Measurements from ENCODE around the gene RUBCN.
"Not testable (repeated sequence)": the region's sequence is repeated elsewhere in the genome, so short reads cannot be mapped to it uniquely, and the experiment has no call there.

RUBCN gene

DNA sequence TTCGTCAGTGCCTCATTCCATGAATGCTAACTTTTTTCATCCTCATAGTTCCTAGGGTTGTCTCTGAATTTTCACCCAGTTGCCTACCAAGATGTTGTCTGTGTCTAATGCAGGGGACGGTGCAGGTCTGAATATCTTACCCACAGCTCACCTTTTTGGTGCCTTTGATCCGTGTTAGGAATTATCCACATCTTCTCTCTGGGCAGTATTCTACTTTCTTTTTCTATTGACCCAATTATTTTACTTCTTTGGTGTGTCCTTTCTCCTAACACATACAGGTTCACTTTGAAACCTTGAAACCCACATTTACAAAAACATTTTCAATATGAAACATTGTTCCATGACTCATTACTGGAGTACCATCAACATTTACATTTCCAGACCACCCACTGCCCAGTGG, 80.6 kb downstream of the RUBCN start:
- not testable (repeated sequence) for DNase-seq

DNA sequence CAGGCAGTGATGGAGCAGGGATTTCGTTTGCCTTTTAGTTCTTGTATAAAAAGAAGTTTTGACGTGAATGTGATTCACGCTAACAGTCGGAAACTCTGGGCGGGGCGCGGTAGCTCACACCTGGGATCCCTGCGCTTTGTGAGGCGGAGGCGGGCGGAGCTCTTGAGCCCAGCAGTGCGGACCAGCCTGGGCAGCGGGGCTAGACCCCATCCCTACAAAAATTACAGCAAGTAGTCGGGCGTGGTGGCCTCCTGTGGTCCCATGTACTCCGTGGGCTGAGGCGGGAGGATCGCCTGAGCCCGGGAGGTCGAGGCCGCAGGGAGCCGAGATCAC, 81.7 kb downstream of the RUBCN start:
- DNase-seq = not testable (repeated sequence)

DNA sequence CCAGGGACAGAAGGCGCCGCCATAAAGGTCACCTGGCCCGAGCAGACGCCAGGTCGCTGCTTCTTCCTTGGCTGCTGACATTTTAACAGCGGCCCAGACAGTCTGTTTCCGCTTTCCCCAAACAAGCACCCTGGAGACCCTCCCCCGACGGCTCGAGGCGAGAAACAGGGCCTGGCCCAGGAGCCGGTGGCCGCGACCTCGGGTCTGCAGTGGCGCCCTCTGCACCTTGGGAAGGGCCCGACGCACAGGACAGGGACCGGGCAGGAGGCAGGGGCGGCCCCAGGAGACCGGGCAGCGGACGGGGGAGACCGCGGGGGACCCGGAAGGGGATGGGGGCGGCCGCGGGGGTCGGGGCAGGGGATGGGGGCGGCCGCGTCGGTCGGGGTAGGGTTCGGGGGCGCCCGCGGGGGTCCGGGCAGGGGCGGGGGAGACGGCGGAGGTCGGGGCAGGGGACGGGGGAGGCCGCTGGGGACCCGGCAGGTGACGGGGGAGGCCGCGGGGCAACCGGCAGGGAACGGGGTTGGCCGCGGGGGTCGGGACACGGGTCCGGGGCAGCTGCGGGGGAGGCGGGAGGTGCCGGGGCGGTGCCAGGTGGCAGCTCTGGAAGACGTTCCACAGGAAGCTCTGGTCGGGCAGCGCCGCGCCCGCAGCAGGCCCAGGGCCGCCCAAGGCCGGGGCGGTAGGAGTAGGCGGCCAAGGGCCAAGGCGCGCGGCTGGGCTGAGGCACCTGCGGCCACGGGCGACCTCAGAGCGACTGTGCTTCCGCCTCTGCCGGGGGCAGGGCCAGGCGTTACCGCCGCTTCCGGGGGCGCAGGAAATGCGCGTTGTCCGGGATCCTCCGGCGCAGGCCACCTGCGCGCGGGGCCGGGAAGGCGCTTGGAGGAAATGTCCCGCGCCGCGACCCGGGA, 82.4 kb downstream of the RUBCN start:
- not testable (repeated sequence) for DNase-seq

DNA sequence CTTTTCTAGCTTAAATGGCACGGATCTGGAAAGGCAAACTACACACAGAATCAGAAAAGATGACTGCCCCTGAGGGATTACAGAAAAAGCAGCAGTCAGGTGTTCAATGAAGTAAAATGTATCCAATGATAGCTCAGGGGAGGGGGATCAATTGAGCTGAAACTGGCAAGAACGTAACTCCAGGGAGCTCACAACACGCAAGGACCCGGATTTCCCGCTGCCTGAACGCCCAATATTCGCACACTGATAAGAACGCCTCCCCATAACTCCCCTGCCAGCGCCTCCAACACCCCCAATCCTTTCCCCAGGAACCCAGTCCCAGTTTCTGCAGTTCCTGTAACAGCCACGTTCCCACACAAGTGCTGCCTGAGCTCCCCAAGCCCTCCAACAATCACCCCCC, 83.8 kb downstream of the RUBCN start:
- DNase-seq = not testable (repeated sequence)

DNA sequence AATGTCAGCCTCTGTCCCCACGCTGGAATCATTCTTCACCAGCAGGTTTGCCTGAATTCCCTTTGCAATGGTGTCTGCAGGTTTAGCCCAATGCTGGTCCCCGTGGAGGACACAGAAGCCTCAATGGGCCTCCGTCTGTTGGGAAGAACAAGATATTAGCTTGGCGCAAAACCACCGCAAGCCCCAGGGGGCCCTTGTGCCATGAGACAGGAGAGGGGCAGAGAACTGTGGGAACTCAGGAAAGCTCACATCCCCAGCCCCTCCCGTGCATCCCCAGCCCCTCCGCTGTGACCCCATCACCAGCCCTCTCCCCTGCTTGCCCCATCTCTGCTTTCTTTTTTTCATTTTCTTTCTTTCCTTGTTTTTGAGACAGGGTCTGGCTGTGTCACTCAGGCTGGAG, 89.1 kb downstream of the RUBCN start:
- not testable (repeated sequence) for DNase-seq

DNA sequence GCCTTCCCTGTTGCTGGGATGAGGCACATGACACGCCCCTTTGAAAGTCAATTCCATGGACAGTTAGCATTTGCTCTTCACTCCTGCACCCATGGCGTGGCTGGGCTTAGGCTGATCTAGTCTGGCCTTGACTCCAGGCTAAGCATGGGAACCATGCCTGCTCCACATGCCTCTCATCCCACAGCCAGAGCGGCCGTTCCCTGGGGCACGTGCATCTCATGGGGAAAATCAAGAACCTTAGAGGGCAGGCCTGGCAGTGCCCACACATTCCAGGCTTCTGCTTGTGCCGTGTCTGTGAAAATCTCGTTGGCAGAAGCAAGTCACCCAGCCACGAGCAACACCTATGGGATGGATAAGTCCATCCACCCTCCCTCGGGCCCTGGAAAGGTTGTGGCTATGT, 89.5 kb downstream of the RUBCN start:
- not testable (repeated sequence) for DNase-seq

DNA sequence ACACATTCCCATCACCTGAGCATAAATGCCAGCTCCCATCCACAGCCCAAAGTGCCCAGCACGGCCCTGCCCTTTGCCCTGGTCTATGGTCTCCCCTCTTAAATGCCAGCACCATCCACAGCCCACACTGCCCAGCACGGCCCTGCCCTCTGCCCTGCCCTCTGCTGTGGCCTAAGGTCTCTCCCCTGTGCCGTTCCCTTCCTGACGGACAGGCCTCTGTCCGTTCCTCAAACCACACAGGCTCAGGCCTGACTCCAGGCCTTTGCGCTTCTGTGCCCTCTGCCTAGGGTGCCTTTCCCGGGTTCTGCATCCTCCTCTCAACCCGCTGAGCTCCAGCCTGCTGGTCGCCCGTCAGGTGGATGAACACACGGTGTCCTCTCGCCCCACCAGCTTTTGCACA, 90.4 kb downstream of the RUBCN start:
- DNase-seq = not testable (repeated sequence)

DNA sequence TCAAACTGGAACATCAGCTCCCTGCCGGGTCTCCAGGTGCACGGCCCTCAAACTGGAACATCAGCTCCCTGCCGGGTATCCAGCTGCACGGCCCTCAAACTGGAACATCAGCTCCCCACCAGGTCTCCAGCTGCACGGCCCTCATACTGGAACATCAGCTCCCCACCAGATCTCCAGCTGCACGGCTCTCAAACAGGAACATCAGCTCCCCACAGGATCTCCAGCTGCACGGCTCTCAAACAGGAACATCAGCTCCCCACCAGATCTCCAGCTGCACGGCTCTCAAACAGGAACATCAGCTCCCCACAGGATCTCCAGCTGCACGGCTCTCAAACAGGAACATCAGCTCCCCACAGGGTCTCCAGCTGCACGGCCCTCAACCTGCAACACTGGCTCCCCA, 99.1 kb downstream of the RUBCN start:
- DNase-seq = not testable (repeated sequence)

DNA sequence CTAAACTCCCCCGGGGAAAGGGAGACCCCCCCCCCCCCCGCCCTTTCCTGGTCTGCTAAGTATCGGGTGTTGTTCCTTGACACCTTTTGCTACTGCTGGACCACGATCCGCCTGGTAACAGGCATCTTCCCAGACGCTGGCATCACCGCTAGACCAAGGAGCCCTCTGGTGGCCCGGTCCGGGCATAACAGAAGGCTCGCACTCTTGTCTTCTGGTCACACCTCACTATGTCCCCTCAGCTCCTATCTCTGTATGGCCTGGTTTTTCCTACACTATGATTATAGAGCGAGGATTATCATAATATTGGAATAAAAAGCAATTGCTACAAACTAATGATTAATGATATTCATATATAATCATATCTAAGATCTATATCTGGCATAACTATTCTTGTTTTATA, 104.7 kb downstream of the RUBCN start:
- DNase-seq = peak; percentile 0

DNA sequence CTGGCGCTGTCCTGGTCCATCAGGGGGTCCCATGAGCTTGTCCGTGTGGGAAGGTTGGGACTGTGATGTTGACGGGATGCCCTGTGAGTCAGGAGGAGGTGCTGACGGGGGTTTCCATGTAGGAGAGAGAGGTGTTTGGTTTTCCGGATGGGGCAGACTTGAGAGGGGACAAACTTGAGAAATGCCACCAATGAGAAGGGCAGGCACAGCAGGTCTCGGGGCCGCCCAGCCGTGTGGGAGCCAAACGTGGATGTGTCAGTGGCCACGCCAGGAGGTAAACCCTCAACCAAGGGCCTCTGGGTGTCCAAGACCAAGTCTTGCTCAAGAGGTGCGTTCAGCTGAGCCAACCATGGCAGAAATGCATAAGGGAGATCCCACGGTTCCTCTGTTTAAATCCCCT, 105.9 kb downstream of the RUBCN start:
- DNase-seq = not testable (repeated sequence)

DNA sequence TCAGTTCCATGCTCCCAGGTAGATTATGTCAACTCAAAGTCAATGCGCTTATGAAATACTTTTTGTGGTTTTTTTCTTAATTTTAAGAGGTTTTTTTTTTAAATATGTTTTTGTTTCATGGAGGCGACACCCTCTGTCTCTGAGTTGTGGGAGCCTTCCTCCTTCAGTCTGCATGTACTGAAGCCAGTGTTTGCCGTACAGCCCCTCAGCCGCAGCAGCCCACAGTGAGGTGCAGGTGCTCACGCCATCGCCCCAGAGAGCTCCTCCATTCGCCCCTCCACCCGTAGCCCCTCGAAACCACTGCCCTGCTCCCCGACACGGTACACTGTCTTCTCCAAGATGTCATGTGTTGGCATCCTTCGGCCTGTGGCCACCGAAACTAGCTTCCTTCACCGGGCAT, 107.4 kb downstream of the RUBCN start:
- DNase-seq = not testable (repeated sequence)

DNA sequence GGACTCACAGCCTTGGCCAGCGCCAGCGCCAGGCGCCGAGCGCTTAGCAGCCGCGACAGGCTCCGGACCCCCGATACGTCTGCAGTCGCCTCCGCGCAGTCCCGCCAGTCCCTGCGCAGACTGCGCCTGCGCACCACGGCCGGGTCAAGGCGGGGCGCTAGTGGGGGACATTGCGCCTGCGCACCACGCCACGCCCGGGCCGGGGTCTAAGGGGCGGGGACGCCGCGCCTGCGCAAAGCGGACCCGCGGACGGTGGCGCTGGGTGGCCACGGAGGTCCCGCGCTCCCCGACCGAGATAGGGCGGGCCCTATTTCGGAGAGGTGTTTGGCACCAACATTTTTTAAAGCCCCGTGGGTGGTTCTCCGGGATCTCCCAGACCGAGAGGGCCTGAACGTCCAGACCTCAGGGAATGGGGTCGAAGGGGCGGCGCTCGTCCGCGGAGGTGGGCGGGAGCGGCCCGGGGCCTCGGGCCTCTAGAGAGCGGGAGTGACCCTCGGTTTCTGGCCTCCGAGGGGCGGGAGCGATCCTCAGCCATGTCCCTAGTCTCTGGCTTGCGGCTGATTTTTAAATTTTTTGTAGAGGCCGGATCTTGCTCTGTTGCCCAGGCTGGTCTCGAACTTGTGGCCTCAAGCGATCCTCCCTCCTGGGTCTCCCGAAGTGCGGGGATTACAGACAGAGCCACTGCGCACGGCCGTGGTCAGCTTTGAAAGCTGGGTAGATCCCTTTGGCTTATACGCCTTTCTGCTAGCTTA, 108.8 kb downstream of the RUBCN start:
- DNase-seq = peak; percentile 49

DNA sequence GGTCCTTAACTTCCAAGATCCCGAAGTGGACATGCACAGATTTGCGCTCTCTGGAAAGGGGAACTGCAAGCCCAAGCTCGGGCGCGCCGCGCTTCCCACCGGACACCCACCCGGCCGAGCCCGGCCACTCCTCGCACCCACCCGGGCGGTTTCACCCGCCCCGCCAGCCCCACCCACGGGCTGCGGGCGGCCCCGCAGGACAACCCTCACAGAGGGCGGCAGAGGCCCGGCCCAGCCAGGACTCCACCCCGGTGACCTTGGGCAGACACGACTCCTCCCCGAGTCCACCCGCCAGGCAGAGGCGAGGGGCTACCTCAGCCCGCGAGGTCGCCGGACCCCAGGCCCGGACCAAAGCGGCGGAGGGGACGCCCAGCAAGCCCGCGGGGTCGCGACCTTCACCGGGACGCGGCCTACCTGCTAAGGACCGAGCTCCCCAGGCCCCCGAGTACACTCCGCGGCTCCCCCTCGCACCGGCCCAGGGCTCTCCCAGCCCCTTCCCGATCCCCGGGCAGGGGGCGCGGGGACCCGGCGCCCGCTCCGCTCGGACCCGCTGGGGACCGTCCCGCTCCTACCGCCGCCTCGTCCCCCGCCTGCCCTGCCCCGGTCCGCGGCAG, 109.4 kb downstream of the RUBCN start:
- not testable (repeated sequence) for DNase-seq

DNA sequence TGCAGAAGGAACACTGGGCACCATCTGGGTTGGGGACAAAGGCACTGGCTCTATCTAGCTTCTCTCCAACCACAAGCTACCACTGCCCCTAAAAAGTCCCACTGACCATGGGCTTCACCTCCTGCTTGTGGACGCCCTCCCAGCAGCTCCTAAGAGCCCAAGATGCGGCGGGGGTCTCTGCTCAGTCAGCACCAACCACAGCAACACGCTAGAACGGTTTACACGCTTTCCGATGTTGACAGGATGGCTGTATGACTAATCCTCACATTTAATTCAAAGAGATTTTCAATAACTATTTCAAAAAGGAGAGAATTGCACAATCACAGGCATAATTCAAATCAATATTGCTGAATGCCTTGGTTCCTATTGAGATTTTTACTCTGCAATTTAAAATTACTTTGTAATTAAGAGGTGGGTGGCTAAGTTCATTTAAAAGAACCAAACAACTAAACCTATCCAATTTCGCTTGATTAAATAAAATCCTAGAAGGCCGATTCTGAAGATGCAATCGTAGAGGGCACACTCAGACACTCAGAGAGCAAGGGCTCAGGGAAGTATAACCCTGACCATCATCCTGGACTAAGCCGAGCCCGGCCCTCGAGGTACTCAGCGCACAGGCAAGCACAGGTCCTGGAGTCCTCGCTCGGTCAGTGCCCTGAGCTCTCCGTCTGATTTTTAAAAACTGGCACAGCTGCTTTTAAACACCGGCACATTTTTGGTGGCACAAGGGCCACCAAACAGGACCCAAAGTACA, 110.1 kb downstream of the RUBCN start:
- DNase-seq = not testable (repeated sequence)

DNA sequence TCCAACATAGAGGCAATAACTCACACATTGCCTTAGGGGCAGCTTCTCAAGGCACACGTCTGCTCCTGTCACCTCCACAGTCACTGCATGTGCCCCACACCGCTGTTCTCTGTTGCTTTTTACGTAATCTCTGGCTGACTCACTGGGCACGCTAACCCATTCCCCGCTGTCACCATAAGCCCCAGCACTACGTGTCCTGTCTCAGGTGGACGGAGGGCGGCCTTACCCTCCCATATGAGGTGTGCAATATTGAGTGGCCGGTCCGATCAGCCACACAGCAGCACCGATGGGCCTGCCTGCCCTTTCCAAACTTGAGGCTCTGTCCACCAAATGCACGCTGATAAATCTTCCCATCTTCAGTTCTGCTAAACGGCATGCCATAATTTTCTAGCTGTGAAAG, 115.2 kb downstream of the RUBCN start:
- DNase-seq = not testable (repeated sequence)

All from HCEC 1CT (cell line).